Activated CD8-positive, alpha-beta T cell treated with anti-CD3 and anti-CD28 coated beads for 36 hours (primary cell): ENCODE measurements around the gene CECR2. TPM values are rescaled to one million over a fixed set of nuclear protein-coding genes. Genes with fewer than 3 reads are reported as not detected.

Source experiments
- ATAC-seq: fragments of 200-7000 bp; cut with Tn5 transposase; one replicate; pipeline ENCODE4 v1.10.0; 2021; ENCODE audit warnings: mild to moderate bottlenecking, moderate library complexity
- CTCF ChIA-PET: fragments of 350-600 bp; sonication (Branson Sonifier 250); formaldehyde crosslinking; loops from one replicate; lab custom pipeline; 2021; ENCODE audit warnings: antibody characterized with exemption; lab: Charles Lee
- POLR2A ChIA-PET: fragments of 350-600 bp; sonication (Branson Sonifier 250); formaldehyde crosslinking; loops from one replicate; lab custom pipeline; 2021; ENCODE audit warnings: antibody characterized with exemption; lab: Charles Lee
- DNase-seq: peaks from one replicate; pipeline ENCODE4 v3.0.0-alpha.2; 2020
- H3K27ac Mint-ChIP-seq: one replicate; pipeline ENCODE4 v1.8.0; 2021; ENCODE audit warnings: mild to moderate bottlenecking, mixed read lengths
- H3K27me3 Mint-ChIP-seq: one replicate; pipeline ENCODE4 v1.8.0; 2021; ENCODE audit warnings: mixed read lengths
- H3K36me3 Mint-ChIP-seq: one replicate; pipeline ENCODE4 v1.8.0; 2021; ENCODE audit warnings: low read depth, mixed read lengths
- H3K4me1 Mint-ChIP-seq: one replicate; pipeline ENCODE4 v1.8.0; 2021; ENCODE audit warnings: low read depth, mixed read lengths
- H3K4me3 Mint-ChIP-seq: one replicate; pipeline ENCODE4 v1.8.0; 2021; ENCODE audit warnings: mild to moderate bottlenecking, moderate library complexity, mixed read lengths
- H3K9me3 Mint-ChIP-seq: one replicate; pipeline ENCODE4 v1.8.0; 2021; ENCODE audit warnings: mixed read lengths
- CTCF ChIP-seq: fragments of 200-600 bp; IDR thresholded peaks from one replicate; pipeline ENCODE4 v1.8.0; 2022; ENCODE audit warnings: antibody characterized with exemption, mild to moderate bottlenecking
- intact Hi-C: fragments of 100-400 bp; cut with micrococcal nuclease; formaldehyde crosslinking; loops from one replicate; pipeline ENCODE4 v1.10.0; 2022
- total RNA-seq, 2 experiments: library from RNA; stranded (reverse); gene quantifications; one replicate each; pipeline ENCODE4 v1.2.3, GENCODE V29; 2021

The CECR2 gene
- total RNA-seq, 2 experiments from 2014 or later, result 0.11 to 0.16 TPM

- intact Hi-C loops, result no loop called here
- ChIA-PET CTCF (no interaction called here), POLR2A (no interaction called here)
- Mint-ChIP-seq H3K4me3 (no peak overlapping the region), H3K9me3 (no peaks in the 10 kb centered on the region), H3K27ac (no peak overlapping the region), H3K4me1 (no peaks in the 10 kb centered on the region), H3K36me3 (no peaks in the 10 kb centered on the region), H3K27me3 (peaks cover 4% of the 10 kb centered on the region)
- TF ChIP-seq CTCF, result no peak
- ATAC-seq (no peak), DNase-seq (no peak)
These were observed 35.2 kb upstream of the CECR2 start for GRCh38 chr22:17334059-17334458.

GRCh38 chr22:17334983-17335382 is 34.3 kb upstream of the CECR2 start:
- no peak for DNase-seq
- TF ChIP-seq CTCF, result no peak
- Mint-ChIP-seq H3K27ac (no peak overlapping the region), H3K9me3 (no peaks in the 10 kb centered on the region), H3K4me1 (no peaks in the 10 kb centered on the region), H3K4me3 (no peak overlapping the region), H3K27me3 (peaks cover 7% of the 10 kb centered on the region), H3K36me3 (no peaks in the 10 kb centered on the region)
- POLR2A ChIA-PET, result no interaction called here
- CTCF ChIA-PET, result interaction anchor here (1.2 kb wide), 1 partner anchor 163 kb away, joined by 5 read pairs; no protein-coding TSS in a partner anchor
- ATAC-seq, result no peak
- intact Hi-C loops, result no loop called here

- Mint-ChIP-seq H3K9me3 (no peaks in the 10 kb centered on the region), H3K4me1 (no peaks in the 10 kb centered on the region), H3K4me3 (no peak overlapping the region), H3K36me3 (no peaks in the 10 kb centered on the region), H3K27ac (no peak overlapping the region), H3K27me3 (peaks cover 7% of the 10 kb centered on the region)
- TF ChIP-seq CTCF, result no peak
- POLR2A ChIA-PET, result no interaction called here
- no peak for ATAC-seq
- no peak for DNase-seq
- CTCF ChIA-PET, result no interaction called here
- intact Hi-C loops, result no loop called here
These were observed 33.2 kb upstream of the CECR2 start for GRCh38 chr22:17336061-17336460.

- POLR2A ChIA-PET, result interaction anchor here (1.3 kb wide), 1 partner anchor 88 kb away, joined by 4 read pairs; no protein-coding TSS in a partner anchor
- CTCF ChIA-PET, result no interaction called here
- Mint-ChIP-seq H3K4me3 (no peak overlapping the region), H3K27me3 (peaks cover 7% of the 10 kb centered on the region), H3K9me3 (no peaks in the 10 kb centered on the region), H3K4me1 (no peaks in the 10 kb centered on the region), H3K27ac (no peak overlapping the region), H3K36me3 (no peaks in the 10 kb centered on the region)
- no peak for TF ChIP-seq CTCF
- ATAC-seq (no peak), DNase-seq (no peak)
- intact Hi-C loops, result no loop called here
These were observed 31.6 kb upstream of the CECR2 start for GRCh38 chr22:17337639-17338038.

GRCh38 chr22:17339095-17339693 is 30.1 kb upstream of the CECR2 start:
- H3K36me3 Mint-ChIP-seq, result no peaks in the 10 kb centered on the region
- ATAC-seq, result no peak
- H3K27ac Mint-ChIP-seq, result no peak overlapping the region
- H3K27me3 Mint-ChIP-seq, result peaks cover 7% of the 10 kb centered on the region
- POLR2A ChIA-PET, result interaction anchor here (1.1 kb wide), 1 partner anchor 8 kb away, joined by 5 read pairs; no protein-coding TSS in a partner anchor
- CTCF ChIA-PET, result interaction anchor here (0.8 to 1.3 kb wide), 5 partner anchors 30 to 167 kb away, joined by 3 to 5 read pairs (median 3); partner anchors contain the start of gene ADA2
- no peak overlapping the region for H3K4me3 Mint-ChIP-seq
- H3K4me1 Mint-ChIP-seq, result no peaks in the 10 kb centered on the region
- H3K9me3 Mint-ChIP-seq, result no peaks in the 10 kb centered on the region
- intact Hi-C loops, result no loop called here
- no peak for DNase-seq
- TF ChIP-seq CTCF, result no peak
